COLO668 (cell line): ENCODE measurements around the gene INTS15.
"Not testable (repeated sequence)": the region's sequence is repeated elsewhere in the genome, so short reads cannot be mapped to it uniquely, and the experiment has no call there.

Source experiments
- DNase-seq: peaks from one replicate; lab custom pipeline; 2025; ENCODE audit not compliant: unreplicated experiment; lab: John Stamatoyannopoulos, UW

Gene INTS15

DNA sequence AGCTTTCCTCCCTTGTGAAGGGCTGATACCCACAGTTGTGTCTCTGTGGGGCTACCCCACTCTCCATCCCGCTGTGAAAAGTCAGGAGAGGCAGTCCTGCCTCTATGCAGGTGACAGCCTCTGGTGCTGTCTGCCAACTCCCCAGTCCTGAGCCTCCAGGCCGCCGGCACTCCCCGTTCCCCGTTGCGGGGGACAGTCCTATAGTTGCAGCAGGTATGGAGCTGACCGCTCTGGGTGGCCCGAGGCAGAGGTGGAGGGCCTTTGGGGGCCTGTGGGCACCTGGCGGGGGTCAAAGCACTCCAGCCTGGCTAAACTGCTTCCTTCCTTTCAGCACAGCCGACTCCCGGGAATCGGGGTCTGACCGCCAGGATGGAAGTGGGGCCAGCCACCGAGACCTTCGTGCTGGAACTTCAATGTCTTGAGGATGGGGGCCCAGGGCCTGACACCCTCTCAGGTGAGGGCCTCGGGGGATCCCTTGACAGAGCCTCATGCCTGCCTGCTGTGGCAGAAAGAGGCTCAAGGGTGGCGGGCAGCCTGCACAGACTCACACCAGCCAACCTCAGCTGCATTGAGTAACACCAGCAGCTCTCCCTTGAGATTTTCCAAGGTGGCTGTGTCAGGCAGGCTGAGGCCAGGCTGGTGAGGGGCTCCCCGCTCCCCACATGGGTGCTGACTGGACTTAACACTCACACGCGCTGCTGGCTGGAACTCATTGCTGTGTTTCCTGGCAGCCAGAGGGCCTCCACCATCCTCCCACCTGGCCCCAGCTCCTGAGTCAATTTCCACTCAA, 27.2 kb downstream of the INTS15 start:
- no peak for DNase-seq

DNA sequence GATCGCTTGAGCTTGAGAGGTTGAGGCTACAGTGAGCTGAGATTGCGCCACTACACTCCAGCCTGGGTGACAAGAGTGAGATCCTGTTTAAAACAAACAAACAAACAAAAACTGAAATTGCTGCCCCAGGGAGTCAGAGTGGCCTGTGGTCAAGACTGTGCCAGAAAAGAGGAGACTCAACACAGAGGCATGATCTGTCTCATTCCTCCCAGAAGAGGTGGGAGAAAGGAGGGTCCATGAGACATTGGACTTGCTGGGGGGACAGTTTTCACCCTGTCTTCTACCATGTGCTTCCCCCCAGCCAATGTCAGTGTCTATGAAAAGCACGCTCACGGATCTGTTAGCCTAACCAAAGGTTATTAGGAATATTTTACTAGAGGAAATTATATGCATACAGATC, 28.8 kb downstream of the INTS15 start:
- DNase-seq = no peak

DNA sequence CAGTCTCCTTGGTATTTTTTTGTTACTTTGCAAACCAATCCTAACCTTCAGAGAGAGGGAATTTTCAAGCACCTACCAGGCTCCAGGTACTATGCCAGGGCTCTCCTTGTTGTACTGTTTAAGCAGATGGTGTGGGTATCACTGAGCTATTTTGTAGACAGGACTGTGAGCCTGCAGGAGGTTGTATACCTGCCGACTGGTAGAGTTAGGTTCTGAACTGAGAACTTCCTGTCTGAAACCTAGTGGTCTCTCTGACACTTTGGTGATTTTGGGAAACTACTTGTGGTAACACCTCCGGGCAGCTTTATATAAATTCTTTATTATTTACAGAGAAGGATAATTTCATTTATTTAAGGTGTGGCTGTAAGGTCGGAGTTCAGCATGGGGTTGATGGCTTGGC, 30.1 kb downstream of the INTS15 start:
- DNase-seq = no peak

DNA sequence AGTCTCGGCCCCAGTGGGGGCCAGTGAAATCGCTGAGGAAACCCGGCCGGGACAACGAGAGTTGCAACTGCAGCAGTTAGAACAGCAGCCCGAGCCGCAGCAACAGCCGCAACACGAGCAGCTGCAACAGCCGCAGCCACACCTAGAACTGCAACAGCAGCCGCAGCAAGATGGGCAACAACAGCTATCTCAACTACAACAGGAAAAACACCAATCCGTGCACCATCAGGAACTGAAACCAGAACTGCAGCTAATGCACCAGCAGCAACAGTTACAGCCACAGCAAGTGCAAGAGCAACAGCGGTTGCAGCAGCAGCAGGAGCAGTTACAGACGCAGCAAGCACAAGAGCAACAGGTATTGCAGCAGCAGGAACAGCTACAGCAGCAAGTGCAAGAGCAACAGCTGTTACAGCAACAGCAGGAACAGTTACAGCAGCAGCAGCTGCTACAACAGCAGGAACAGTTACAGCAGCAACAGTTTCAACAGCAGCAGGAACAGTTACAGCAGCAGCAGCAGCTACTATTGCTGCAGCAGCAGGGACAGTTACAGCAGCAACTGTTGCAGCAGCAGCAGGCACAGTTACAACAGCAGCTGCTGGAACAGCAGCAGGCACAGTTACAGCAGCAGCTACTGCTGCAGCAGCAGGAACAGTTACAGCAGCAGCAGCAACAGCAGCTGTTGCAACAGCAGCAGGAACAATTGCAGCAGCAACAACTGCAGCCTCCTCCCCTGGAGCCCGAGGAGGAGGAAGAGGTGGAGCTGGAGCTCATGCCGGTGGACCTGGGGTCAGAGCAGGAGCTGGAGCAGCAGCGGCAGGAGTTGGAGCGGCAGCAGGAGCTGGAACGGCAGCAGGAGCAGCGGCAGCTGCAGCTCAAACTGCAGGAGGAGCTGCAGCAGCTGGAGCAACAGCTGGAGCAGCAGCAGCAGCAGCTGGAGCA, 31.6 kb downstream of the INTS15 start:
- no peak for DNase-seq

DNA sequence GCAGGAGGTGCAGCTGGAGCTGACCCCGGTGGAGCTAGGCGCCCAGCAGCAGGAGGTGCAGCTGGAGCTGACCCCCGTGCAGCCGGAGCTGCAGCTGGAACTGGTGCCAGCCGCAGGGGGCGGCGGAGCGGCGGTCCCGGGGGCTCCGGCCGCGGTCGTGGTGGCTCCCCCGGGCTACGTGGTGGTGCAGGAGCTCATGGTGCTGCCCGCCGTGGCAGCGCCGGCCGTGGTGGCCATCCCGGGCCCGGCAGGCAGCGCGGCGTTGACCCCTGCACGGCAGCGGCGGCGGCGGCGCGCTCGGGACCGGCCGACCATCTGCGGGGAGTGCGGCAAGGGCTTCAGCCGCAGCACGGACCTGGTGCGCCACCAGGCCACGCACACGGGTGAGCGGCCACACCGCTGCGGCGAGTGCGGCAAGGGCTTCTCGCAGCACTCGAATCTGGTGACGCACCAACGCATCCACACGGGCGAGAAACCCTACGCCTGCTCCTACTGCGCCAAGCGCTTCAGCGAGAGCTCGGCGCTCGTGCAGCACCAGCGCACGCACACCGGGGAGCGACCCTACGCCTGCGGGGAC, 32.4 kb downstream of the INTS15 start:
- no peak for DNase-seq

DNA sequence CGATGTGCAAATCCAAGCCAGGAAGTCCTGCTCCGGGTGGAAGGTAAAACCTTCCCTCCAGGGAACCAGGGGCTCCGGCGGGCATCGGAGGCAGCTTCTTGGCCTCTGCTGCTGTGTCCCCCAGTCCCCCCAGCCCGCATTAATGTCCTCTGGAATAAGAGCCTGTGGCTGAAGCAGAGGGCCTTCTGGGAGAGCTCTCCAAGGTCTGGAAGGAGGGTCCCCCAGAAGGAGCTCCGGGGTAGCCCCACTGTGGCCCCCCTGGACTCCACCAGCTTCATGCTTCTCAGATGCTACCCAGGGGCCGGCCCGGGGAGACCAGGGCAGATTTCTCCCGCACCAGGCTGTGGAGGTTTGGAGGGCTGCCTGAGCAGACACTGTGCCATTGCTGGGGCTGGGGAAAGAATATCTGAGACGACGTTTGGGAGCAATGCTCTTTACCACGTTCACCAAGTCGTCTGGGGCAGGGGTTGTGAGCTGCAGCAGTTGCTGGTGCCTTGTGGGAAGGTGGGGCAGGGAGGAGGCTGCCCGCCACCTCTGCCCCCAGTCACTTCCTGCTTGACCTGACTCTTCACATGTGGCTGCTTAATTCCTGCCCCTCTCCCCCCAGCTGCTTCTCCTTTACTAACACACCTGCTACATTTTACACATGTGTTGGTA, 33.9 kb downstream of the INTS15 start:
- no peak for DNase-seq

DNA sequence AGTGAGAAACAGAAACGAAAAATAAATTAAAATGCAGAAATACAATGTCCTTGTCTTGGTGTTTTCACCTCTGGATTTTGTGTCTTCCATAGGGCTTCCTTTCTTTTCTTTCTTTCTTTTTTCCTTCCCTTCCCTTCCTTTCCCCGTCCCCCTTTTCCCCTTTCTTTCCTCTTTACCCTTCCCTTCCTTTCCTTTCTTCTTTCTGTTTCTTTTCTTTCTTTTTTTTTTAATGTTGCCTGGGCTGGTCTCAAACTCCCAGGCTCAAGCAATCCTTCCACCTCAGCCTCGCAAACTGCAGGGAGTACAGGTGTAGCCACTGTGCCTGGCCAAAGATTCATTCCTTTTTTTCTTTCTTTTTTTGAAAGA, 34.4 kb downstream of the INTS15 start:
- DNase-seq = no peak

DNA sequence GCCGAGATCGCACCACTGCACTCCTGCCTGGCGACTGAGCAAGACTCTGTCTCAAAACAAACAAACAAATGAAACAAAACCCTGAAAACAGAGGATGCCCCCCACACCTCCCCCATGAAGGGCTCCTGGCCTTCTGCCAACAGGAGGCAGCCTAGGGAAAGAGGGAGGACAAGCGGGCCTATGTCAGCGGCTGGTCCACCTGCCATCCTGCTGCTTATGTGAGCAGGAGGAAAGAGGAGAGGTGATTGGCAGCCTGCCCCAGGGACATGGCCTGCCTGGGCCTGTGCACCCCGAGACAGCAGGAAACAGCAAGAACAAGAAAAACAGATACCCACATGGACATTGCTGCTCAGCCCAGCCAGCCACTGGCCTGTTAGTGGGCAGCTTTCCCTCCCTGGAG, 38.2 kb downstream of the INTS15 start:
- DNase-seq = peak; percentile 68

DNA sequence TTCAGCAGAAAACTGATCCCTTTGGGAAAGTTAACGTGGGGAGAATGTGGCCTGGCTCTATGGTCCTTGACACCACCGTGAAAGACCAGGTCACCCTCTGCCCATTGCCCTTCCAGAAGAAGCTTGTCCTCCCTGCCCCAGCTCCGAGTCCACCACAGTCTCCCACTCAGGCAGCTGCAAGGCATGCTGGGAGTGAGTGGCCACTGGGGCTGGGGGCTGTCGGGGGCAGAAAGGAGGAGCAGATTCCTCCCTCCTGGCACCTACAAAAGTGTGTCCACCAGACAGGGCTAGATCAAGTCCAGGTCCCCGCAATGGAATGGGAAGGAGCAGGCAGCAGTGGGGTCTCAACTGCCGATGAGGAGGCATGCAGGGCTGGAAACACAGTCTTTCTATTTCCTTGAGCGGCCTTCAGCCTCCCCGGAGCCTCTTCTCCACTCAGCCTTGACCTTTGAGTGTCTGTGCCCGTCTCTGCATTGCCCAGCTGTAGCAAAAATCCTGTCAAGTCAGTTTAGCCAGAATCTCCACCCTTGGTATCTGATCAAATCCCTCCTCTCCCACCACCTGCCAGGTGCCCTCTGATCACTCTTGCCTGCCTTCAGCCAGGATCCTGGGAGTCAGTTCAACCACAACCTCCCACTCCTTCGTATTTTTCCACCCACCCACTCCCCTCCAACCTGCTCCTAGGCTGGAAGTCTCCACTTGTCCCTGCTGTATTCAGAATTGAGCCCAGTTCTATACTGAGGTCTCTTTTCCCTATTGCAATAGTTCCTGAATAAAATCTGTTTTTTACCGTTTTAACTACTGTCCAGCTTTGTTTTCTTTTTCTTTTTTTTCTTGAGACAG, 40.4 kb downstream of the INTS15 start:
- no peak for DNase-seq

DNA sequence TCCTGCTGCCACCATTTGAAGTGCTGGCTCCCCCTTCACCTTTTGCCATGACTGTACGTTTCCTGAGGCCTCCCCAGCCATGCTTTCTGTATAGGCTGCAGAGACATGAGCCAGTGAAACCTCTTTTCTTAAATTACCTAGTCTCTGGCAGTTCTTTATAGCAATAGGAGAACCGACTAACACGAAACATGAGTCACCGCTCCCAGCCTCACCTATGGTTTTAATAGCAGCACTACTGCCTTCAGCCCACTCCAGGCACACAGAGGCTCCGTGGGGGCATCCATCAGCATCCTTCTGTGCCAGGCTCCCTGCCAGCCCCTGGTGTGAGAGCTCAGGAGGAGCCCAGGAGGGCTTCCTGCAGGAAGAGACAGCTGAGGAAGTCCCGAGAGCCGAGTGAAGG, 41.8 kb downstream of the INTS15 start:
- DNase-seq = no peak

DNA sequence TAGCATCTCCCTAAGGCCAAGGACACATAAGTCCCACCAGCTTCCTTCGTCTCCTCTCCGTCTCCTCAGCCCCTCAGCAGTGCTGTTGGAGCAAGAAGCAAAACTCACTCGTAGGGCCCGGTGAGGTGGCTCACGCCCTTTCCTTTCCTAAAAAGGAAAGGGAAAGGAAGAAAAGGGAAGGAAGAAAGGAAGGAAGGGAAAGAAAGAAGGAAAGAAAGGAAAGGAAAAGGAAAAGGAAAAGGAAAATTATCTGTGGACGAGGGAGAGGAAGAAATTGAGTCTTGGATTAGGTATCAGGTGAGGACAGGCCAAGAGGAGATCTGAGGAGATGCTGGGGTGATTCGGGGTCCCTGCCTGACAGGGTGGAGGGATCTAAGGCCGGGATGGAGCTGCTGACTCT, 44.2 kb downstream of the INTS15 start:
- DNase-seq = no peak

DNA sequence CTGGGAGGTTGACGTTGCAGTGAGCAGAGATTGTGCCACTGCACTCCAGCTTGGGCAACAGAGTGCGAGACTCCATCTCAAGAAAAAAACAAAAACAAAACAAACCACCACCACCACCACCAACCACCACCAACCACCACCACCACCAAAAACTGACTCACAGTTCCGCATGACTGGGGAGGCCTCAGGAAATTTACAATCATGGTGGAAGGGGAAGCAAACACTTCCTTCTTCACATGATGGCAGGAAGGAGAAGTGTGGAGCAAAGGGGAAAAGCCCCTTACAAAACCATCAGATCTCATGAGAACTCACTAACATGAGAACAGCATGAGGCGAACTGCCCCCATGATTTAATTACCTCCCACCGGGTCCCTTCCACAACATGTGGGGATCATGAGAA, 45.1 kb downstream of the INTS15 start:
- not testable (repeated sequence) for DNase-seq

DNA sequence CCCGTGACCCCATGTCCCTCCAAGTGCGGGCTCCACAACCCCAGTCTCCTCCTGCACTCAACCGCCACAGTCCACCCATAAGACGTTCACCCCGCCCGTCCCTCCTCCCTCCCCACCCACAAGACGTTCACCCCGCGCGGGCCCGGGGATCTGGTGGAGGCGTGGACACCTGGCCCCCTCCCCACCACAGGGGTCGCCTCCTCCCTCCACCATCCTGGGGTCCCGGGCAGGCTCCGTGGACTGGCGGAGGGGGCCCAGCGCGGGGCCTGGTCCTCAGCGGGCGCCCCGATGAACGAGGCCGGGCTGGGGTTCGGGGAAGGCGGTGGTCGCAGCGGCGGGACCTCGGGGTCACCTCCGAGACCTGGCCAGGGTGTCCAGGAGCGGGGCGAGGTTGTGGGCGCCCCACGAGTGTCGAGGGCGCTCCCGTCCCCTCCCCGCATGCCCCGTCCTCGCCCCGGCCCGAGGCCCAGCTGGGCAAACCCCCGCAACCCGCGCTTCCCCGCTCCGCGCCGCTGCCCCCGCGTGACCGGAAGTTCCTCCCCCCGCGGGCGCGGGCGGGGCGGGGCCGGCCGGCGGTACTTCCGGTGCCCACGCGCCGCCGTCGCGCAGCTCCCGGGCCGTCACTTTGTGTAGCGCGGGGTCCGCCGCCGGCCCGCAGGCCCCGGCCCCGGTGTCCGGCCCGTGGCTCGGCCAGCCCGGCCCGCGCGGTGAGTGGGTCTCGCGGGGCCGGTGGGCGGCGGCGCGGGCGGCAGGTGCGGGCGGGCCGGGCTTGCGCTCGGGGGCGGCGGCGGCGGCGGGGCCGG, 47.1 kb downstream of the INTS15 start, which contains the start of gene ZNF316:
Gene ZNF316 (plus strand): TSS at position 578 of the 803 bp plus-strand sequence. CDS start 5,092 bp downstream, outside the sequence.
- DNase-seq = peak; percentile 85

DNA sequence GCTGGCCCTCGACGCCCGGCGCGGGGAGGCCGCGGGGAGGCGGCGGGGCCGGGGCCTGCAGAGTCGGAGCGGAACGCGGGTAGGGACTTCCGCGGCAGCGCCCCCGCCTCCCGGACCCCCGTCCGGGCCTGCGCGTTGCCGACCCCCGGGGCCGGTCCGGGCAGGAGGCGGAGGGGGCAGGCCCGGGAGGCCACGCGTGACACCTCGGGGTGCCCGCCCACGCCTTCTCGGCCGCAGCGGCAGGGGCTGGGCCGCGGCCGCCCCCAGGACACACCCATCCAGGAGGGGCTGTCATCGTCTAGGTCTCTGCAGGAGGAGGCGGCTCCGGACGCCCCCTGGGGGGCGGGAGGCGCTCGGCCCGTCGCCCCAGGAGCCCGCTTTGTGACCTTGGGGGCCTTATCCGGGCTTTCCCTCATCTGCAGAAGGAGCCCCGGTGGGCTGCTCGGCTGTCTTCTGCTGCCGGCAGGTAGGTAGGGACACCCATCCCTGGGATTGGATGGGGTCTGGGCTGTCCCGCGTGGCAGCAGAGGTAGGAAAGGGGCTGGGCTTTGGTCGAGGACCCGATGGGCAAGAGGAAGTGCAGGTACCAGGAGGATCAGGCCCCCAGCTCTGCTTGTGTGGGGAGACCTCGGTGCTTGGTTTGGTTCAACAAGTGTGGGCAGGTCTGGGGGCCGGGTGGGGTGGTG, 47.9 kb downstream of the INTS15 start:
- peak; percentile 64 for DNase-seq

DNA sequence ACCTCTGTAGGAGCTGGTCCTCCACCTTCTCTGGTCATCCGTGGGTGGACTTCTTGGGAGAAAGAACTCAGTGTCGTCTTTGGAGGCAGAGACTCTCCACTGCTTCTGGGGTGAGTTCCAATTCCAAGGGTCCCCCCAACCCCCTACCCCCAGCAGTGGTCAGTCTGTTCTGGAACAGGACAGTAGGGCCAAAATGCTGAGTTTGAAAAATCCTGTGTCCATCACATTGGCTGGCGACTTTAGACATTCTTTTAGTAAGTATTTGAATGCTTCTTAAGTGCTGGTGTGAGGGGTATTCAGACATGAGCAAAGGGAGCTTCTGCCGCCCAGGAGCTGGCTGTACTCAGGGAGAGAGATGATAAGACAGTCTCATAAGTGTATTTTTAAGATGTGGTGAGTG, 49.2 kb downstream of the INTS15 start:
- DNase-seq = no peak

DNA sequence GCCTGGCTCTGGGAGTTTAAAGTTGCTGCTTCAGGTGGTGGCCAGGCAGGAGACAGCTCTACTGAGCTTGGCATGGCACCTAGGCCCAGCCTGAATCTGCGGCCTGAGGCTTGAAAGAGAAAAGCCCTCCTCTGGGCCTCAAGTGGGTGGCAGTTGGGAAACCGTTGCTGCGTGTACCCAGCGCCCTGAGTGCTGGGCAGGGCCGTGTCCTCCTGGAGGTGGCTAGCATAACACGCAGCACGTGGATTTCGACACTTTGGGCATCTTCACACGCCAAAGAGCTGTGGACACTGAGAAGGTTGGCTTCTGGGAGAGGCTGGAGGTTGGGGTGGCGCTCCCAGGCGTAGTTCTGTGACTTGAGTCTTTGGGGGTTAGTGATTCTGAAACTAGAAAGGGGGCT, 49.8 kb downstream of the INTS15 start:
- DNase-seq = no peak

DNA sequence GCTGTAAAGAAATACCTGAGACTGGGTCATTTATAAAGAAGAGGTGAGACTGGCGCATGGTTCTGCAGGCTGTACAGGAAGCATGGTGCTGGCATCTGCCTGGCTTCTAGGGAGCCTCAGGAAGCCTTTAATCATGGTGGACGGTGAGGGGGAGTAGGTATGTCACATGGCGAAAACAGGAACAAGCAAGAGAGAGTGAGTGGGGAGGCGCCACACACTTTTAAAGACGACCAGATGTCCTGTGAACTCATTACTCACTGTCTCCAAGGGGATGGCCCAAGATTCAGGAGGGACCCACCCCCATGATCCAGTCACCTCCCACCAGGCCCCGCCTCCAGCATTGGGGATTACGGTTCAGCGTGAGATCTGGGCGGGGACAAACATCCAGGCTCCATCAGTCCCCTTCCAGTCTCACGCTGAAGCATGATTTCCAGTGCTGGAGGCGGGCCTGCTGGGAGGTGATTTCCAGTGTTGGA, 50.5 kb downstream of the INTS15 start:
- no peak for DNase-seq

DNA sequence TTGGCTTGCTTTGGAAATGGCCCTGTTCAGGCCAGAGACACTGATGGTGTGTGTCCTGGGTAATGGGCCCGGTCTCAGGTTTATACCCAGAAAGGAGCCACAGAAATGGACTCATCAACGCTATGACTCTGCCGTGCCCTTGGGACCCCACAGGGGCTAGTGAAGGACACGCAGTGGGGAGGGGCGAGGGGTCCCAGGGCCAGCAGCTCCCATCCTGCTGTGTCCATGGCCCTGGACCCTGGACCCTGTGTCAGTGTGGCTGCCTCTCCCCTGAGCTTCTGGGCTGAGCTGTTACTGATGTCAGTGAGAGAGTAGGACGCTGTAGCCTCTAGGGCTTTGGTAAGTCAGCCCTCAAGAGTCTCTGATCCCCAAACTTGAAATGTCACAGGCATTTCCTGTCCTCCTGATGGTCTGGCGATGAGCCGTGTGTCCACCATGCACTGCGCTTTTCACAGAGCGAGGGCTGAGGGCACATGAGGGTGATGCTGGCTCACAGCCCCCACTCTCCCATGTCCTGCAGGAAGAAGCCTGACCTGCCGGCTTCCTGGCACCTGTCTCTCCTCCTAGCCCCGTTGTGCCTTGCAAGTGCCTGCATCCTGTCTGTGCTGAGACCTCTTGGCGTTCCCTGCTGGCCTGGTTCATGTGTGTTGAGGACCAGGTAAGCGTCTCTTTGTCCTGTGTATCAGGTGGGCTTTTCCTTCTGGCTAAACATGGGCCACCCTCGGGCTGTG, 51.6 kb downstream of the INTS15 start:
- DNase-seq = no peak
